ENCODE measurements around the gene RAB11FIP2. TPM values are rescaled to one million over a fixed set of nuclear protein-coding genes. Genes with fewer than 3 reads are reported as not detected.

RAB11FIP2 gene
- total RNA-seq, 4 donors from 2014 or later, result 40.0 to 98.6 (median 74.4) TPM

DNA sequence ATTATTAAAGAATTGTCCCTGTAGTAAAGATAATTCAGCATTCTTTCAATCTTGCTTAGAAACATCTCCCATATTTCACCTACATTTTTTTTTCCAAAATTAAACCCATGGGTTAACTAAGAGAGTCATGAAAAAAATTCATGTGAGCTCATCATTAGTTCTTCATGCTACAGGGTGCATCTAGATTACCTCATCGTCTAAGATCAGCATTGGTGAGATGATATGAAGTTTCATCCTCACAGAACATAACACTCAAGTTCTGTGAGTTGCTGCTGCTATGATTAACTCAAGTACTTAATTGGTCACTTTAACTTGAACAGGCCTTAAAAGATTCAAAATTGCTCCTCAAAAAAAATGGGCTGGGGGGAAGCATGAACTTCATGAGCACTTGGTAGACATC lies 50.0 kb downstream of the RAB11FIP2 start:
- DNase-seq, result no peak
- no peaks in the 10 kb centered on the region for H3K27me3 ChIP-seq
- no peak for TF ChIP-seq POLR2A (IDR thresholded peaks at IDR 0.05)
- TF ChIP-seq, protein P1, sequence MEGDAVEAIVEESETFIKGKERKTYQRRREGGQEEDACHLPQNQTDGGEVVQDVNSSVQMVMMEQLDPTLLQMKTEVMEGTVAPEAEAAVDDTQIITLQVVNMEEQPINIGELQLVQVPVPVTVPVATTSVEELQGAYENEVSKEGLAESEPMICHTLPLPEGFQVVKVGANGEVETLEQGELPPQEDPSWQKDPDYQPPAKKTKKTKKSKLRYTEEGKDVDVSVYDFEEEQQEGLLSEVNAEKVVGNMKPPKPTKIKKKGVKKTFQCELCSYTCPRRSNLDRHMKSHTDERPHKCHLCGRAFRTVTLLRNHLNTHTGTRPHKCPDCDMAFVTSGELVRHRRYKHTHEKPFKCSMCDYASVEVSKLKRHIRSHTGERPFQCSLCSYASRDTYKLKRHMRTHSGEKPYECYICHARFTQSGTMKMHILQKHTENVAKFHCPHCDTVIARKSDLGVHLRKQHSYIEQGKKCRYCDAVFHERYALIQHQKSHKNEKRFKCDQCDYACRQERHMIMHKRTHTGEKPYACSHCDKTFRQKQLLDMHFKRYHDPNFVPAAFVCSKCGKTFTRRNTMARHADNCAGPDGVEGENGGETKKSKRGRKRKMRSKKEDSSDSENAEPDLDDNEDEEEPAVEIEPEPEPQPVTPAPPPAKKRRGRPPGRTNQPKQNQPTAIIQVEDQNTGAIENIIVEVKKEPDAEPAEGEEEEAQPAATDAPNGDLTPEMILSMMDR (IDR thresholded peaks at IDR 0.05), result no peak
- H3K4me1 ChIP-seq, result no peaks in the 10 kb centered on the region
- no peak overlapping the region for H3K27ac ChIP-seq
- no peaks in the 10 kb centered on the region for H3K36me3 ChIP-seq
- H3K9me3 ChIP-seq, result no peaks in the 10 kb centered on the region
- H3K4me3 ChIP-seq, result no peak overlapping the region
- intact Hi-C loops (cut with DNase I; ENCODE audit: low total_unique reads), result no loop called here

DNA sequence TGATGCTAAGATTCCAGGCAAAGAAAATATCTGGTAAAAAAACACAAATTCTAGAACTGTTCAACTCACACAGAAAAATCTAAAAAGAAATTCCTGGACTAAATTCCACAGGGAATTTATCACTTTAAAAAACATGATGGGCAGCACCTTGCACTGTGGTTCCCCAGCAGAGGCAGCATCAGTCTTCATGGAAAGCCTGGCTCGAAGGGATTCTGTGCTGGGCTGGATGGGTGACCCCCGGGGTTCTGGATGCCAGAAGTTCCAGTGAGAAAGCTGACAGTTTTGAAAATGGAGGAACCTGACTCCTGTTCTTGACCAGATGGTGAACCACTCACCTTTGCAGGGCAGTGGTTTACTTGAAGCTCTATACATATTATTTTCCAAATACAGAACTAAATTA lies 52.0 kb downstream of the RAB11FIP2 start:
- no peaks in the 10 kb centered on the region for H3K4me1 ChIP-seq
- no peaks in the 10 kb centered on the region for H3K27me3 ChIP-seq
- no peak overlapping the region for H3K27ac ChIP-seq
- no peaks in the 10 kb centered on the region for H3K36me3 ChIP-seq
- DNase-seq, result no peak
- no peaks in the 10 kb centered on the region for H3K9me3 ChIP-seq
- intact Hi-C loops (cut with DNase I; ENCODE audit: low total_unique reads), result no loop called here
- no peak overlapping the region for H3K4me3 ChIP-seq
- TF ChIP-seq, protein P1 (IDR thresholded peaks at IDR 0.05), result no peak
- TF ChIP-seq POLR2A (IDR thresholded peaks at IDR 0.05), result no peak

DNA sequence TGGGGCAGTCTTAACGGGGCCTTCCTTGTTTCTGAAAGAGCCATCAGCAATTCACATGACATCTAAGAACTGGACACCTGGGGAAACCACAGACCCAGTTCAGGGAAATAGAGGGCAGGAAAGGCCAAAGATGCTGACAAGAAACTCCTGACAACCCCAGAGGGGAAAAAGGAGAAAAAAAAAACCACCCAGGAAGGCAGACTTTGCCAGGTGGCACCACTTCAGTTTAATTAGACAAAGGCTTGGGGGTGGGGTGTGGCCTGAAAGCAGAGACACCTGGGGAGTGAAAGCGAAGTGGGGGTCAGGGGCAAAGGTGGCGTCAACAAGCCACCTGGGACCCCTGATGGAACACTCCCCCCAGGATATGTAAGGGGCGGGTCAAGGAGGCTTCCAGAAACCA lies 53.6 kb downstream of the RAB11FIP2 start:
- no peak for TF ChIP-seq POLR2A (IDR thresholded peaks at IDR 0.05)
- TF ChIP-seq, protein P1 (IDR thresholded peaks at IDR 0.05), result no peak
- intact Hi-C loops (cut with DNase I; ENCODE audit: low total_unique reads), result no loop called here
- Histone ChIP-seq H3K36me3 (no peaks in the 10 kb centered on the region), H3K27me3 (no peaks in the 10 kb centered on the region), H3K4me1 (no peaks in the 10 kb centered on the region), H3K4me3 (no peak overlapping the region), H3K27ac (no peak overlapping the region), H3K9me3 (no peaks in the 10 kb centered on the region)
- DNase-seq, result no peak

DNA sequence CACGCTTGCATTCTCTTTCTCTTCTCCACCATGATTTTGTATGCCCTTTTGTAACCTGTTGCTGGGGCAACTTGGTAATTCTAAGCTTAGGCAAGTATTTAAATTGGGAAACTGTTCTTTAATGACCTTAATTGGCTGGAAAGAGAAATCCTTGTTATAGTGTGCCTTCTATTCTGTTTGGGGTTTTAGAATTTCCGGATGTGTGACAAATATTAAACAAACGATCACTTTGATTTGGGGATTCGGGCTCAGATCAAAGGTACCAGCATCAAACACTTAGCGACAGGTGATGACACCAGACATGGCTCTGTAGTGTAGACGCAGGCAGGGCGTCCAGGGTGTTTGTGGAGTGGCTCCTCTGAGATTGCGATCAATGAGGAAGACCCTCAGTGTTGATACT lies 55.0 kb downstream of the RAB11FIP2 start:
- Histone ChIP-seq H3K4me3 (no peak overlapping the region), H3K9me3 (no peaks in the 10 kb centered on the region), H3K27me3 (no peaks in the 10 kb centered on the region), H3K36me3 (no peaks in the 10 kb centered on the region), H3K4me1 (no peaks in the 10 kb centered on the region), H3K27ac (no peak overlapping the region)
- intact Hi-C loops (cut with DNase I; ENCODE audit: low total_unique reads), result no loop called here
- TF ChIP-seq, protein P1 (IDR thresholded peaks at IDR 0.05), result no peak
- no peak for TF ChIP-seq POLR2A (IDR thresholded peaks at IDR 0.05)
- DNase-seq, result no peak

DNA sequence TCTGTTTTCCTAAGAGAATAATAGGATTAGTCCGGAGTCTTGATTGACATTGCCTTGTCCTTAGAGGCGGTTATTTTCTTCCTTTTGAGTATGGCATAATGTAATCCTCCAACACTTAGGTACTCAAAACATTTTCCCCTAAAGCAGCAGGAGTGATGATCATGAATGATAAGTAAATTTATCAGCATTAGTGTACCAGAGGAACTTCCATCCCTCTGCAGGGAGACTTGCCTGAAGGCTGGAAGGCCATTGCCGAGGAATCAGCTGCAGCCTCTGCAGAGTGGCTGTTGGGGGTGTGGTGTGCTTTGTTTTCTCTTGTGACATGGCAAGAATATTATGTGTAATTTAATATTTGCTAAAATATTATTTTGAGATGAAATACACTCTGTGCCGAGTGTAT lies 56.8 kb downstream of the RAB11FIP2 start:
- H3K36me3 ChIP-seq, result no peaks in the 10 kb centered on the region
- H3K27me3 ChIP-seq, result no peaks in the 10 kb centered on the region
- TF ChIP-seq, protein P1 (IDR thresholded peaks at IDR 0.05), result no peak
- no peak for TF ChIP-seq POLR2A (IDR thresholded peaks at IDR 0.05)
- no peaks in the 10 kb centered on the region for H3K9me3 ChIP-seq
- DNase-seq, result no peak
- no peak overlapping the region for H3K4me3 ChIP-seq
- no peak overlapping the region for H3K27ac ChIP-seq
- intact Hi-C loops (cut with DNase I; ENCODE audit: low total_unique reads), result no loop called here
- H3K4me1 ChIP-seq, result no peaks in the 10 kb centered on the region

Data from uterus (tissue), 4 donors.